HG02798 (cell line): ENCODE results near the gene MARVELD3.
A peak's percentile ranks its signal among the peaks of the same experiment; 100 is the strongest.
"Not testable (repeated sequence)": the region's sequence is repeated elsewhere in the genome, so short reads cannot be mapped to it uniquely, and the experiment has no call there.

ENCODE experiments used
- ATAC-seq: cut with Tn5 transposase; IDR thresholded peaks from one replicate; pipeline ENCODE4 v1.9.1; 2021; ENCODE audit warnings: mild to moderate bottlenecking; ENCODE audit not compliant: unreplicated experiment, poor library complexity

MARVELD3 gene

GRCh38 chr16:71626018-71626857, at the start of gene MARVELD3:
Gene MARVELD3, plus strand, starts transcription at chr16:71626184. Its CDS starts 46 bp downstream, at chr16:71626230.
- no peak for ATAC-seq

GRCh38 chr16:71576971-71577370, 49.0 kb upstream of the MARVELD3 start, which contains the start of gene TAT:
Gene TAT, minus strand, starts transcription at chr16:71577092. Its CDS starts 677 bp downstream, at chr16:71576415.
- ATAC-seq = no peak

GRCh38 chr16:71582553-71582848, 43.5 kb upstream of the MARVELD3 start:
- not testable (repeated sequence) for ATAC-seq

GRCh38 chr16:71584543-71585317, 41.3 kb upstream of the MARVELD3 start:
- ATAC-seq = no peak

GRCh38 chr16:71585318-71585703, 40.7 kb upstream of the MARVELD3 start:
- ATAC-seq = no peak

- ATAC-seq = not testable (repeated sequence)
These were observed 36.6 kb upstream of the MARVELD3 start for GRCh38 chr16:71589334-71589733.

- ATAC-seq = not testable (repeated sequence)
These were observed 35.9 kb upstream of the MARVELD3 start for GRCh38 chr16:71590071-71590470.

GRCh38 chr16:71590584-71590983, 35.4 kb upstream of the MARVELD3 start:
- no peak for ATAC-seq

- ATAC-seq = no peak
These were observed 34.1 kb upstream of the MARVELD3 start for GRCh38 chr16:71591917-71592316.

GRCh38 chr16:71593048-71593999, 32.7 kb upstream of the MARVELD3 start:
- ATAC-seq = no peak

- no peak for ATAC-seq
These were observed 31.9 kb upstream of the MARVELD3 start for GRCh38 chr16:71594000-71594646.

GRCh38 chr16:71595340-71595826, 30.6 kb upstream of the MARVELD3 start:
- ATAC-seq = not testable (repeated sequence)

GRCh38 chr16:71598426-71598825, 27.6 kb upstream of the MARVELD3 start:
- not testable (repeated sequence) for ATAC-seq

- ATAC-seq = no peak
These were observed 25.2 kb upstream of the MARVELD3 start for GRCh38 chr16:71600822-71601221.

GRCh38 chr16:71609066-71609465, 16.9 kb upstream of the MARVELD3 start:
- no peak for ATAC-seq

- no peak for ATAC-seq
These were observed 15.5 kb upstream of the MARVELD3 start for GRCh38 chr16:71610447-71610846.

GRCh38 chr16:71610936-71611871, 14.8 kb upstream of the MARVELD3 start:
- ATAC-seq = peak; percentile 61

GRCh38 chr16:71614956-71615355, 11.0 kb upstream of the MARVELD3 start:
- not testable (repeated sequence) for ATAC-seq

- no peak for ATAC-seq
These were observed 7.6 kb upstream of the MARVELD3 start for GRCh38 chr16:71618429-71618828.
